CD4-positive, alpha-beta T cell (primary cell): ENCODE data around the gene HSPB6. TPM values are rescaled to one million over a fixed set of nuclear protein-coding genes. Genes with fewer than 3 reads are reported as not detected.

Experiments
- ATAC-seq: fragments of 200-7000 bp; cut with Tn5 transposase; one replicate; pipeline ENCODE4 v1.10.0; 2022; ENCODE audit warnings: mild to moderate bottlenecking; ENCODE audit not compliant: poor library complexity
- CTCF ChIA-PET: fragments of 350-600 bp; sonication (Branson Sonifier 250); formaldehyde crosslinking; loops from one replicate; lab custom pipeline; 2021; ENCODE audit warnings: antibody characterized with exemption, inconsistent platforms; lab: Charles Lee
- POLR2A ChIA-PET: fragments of 350-600 bp; sonication (Branson Sonifier 250); formaldehyde crosslinking; loops from one replicate; lab custom pipeline; 2021; ENCODE audit warnings: antibody characterized with exemption, inconsistent platforms; lab: Charles Lee
- DNase-seq, 14 experiments: peaks; one replicate each; pipeline ENCODE4 v3.0.0-alpha.2; 2013 to 2020; ENCODE audit warnings: mixed read lengths in 2 of 14
- H3K27ac ChIP-seq, 2 donors: one replicate each; pipeline versions ENCODE4 v1.5.1 to v1.7.0; 2013; ENCODE audit warnings: low read length in 2 of 2, low read depth in 1 of 2, mild to moderate bottlenecking in 1 of 2
- H3K27me3 ChIP-seq, 2 experiments: 1 replicate in 1 of 2; 2 replicates in 1 of 2; pipeline versions ENCODE4 v1.6.1 to v1.7.0; 2013; ENCODE audit warnings: low read length in 2 of 2, control low read depth in 1 of 2, mild to moderate bottlenecking in 1 of 2, moderate library complexity in 1 of 2; ENCODE audit not compliant: insufficient read depth in 2 of 2, control insufficient read depth in 1 of 2
- H3K36me3 ChIP-seq: one replicate; pipeline ENCODE4 v1.6.1; 2013; ENCODE audit warnings: low read length, control low read depth; ENCODE audit not compliant: insufficient read depth
- H3K4me1 ChIP-seq: one replicate; pipeline ENCODE4 v1.6.1; 2013; ENCODE audit warnings: low read length, control low read depth; ENCODE audit not compliant: insufficient read depth
- H3K4me3 ChIP-seq: one replicate; pipeline ENCODE4 v1.5.1; 2013; ENCODE audit warnings: mild to moderate bottlenecking, low read length, moderate library complexity
- H3K9me3 ChIP-seq, 2 experiments: 1 replicate in 1 of 2; 2 replicates in 1 of 2; pipeline versions ENCODE4 v1.6.1 to v1.7.0; 2013; ENCODE audit warnings: low read length in 2 of 2, mild to moderate bottlenecking in 2 of 2, control low read depth in 1 of 2, moderate library complexity in 1 of 2; ENCODE audit not compliant: control insufficient read depth in 1 of 2, insufficient read depth in 1 of 2
- H3K27ac Mint-ChIP-seq: one replicate; pipeline ENCODE4 v1.8.0; 2020; ENCODE audit warnings: mixed read lengths
- H3K27me3 Mint-ChIP-seq: one replicate; pipeline ENCODE4 v1.8.0; 2021; ENCODE audit warnings: mixed read lengths
- H3K36me3 Mint-ChIP-seq: one replicate; pipeline ENCODE4 v1.8.0; 2021; ENCODE audit warnings: low read depth, mixed read lengths
- H3K4me1 Mint-ChIP-seq: one replicate; pipeline ENCODE4 v1.8.0; 2021; ENCODE audit warnings: low read depth, mixed read lengths
- H3K4me3 Mint-ChIP-seq: one replicate; pipeline ENCODE4 v1.8.0; 2020; ENCODE audit warnings: mild to moderate bottlenecking, mixed read lengths
- H3K9me3 Mint-ChIP-seq: one replicate; pipeline ENCODE4 v1.8.0; 2020; ENCODE audit warnings: mixed read lengths
- CTCF ChIP-seq: fragments of 200-600 bp; IDR thresholded peaks from one replicate; pipeline ENCODE4 v1.8.0; 2022; ENCODE audit warnings: antibody characterized with exemption, mild to moderate bottlenecking
- intact Hi-C, 2 experiments: fragments of 100-400 bp; cut with DNase I in 1 of 2; cut with micrococcal nuclease in 1 of 2; formaldehyde crosslinking; loops; one replicate each; pipeline versions ENCODE4 v1.15.1 to v1.9.0; 2023 to 2025; cut with DNase I, micrococcal nuclease
- total RNA-seq, 174 experiments: library from RNA in 2 of 174; stranded (reverse) in 2 of 174; gene quantifications; one replicate each; pipeline ENCODE4 v1.2.3 and lab custom pipeline; 2021 to 2026

HSPB6 gene
- total RNA-seq, 2 experiments from 2014 or later = not detected

GRCh38 chr19:35715355-35715809 is 41.4 kb downstream of the HSPB6 start:
- ATAC-seq (no peak), DNase-seq (peak in 1 of 14 experiments; percentile 31)
- Mint-ChIP-seq H3K36me3 (peaks cover 20% of the 10 kb centered on the region), H3K27me3 (no peaks in the 10 kb centered on the region), H3K9me3 (no peaks in the 10 kb centered on the region), H3K4me3 (peak overlapping the region; percentile 93), H3K27ac (peak overlapping the region; percentile 89), H3K4me1 (peaks cover 77% of the 10 kb centered on the region)
- POLR2A ChIA-PET = interaction anchor here (0.6 to 6.3 kb wide), 5 partner anchors 13 to 462 kb away, joined by 3 to 63 read pairs (median 3); partner anchors contain the start of gene U2AF1L4
- intact Hi-C loops = loop anchor here (5.0 to 10.0 kb wide), 3 partner anchors 42 to 451 kb away; partner anchors contain the start of genes COX6B1 (in 1 of the 2), HSPB6 (in 1 of the 2), PROSER3 (in 1 of the 2) and USF2 (in 1 of the 2)
- Histone ChIP-seq H3K4me3 (peak overlapping the region; percentile 96), H3K9me3 (no peaks in the 10 kb centered on the region), H3K27me3 (no peaks in the 10 kb centered on the region), H3K27ac (no peak overlapping the region), H3K36me3 (peaks cover 9% of the 10 kb centered on the region), H3K4me1 (peaks cover 87% of the 10 kb centered on the region)
- CTCF ChIA-PET = interaction anchor here (1.0 kb wide), 2 partner anchors 21 to 33 kb away, joined by 3 to 4 read pairs; partner anchors contain the start of gene LIN37
- TF ChIP-seq CTCF = no peak

- ChIA-PET CTCF (no interaction called here), POLR2A (interaction anchor here (1.0 to 6.3 kb wide), 4 partner anchors 12 to 30 kb away, joined by 3 to 63 read pairs (median 4); partner anchors contain the start of gene U2AF1L4)
- intact Hi-C loops = loop anchor here (5.0 to 10.0 kb wide), 3 partner anchors 43 to 450 kb away; partner anchors contain the start of genes COX6B1 (in 1 of the 2), HSPB6 (in 1 of the 2), PROSER3 (in 1 of the 2) and USF2 (in 1 of the 2)
- Mint-ChIP-seq H3K4me3 (peak overlapping the region; percentile 83), H3K36me3 (peaks cover 17% of the 10 kb centered on the region), H3K27me3 (no peaks in the 10 kb centered on the region), H3K4me1 (peaks cover 73% of the 10 kb centered on the region), H3K27ac (peak overlapping the region; percentile 89), H3K9me3 (no peaks in the 10 kb centered on the region)
- TF ChIP-seq CTCF = no peak
- H3K27ac ChIP-seq = no peak overlapping the region
- H3K9me3 ChIP-seq = no peaks in the 10 kb centered on the region
- H3K27me3 ChIP-seq = no peaks in the 10 kb centered on the region
- H3K4me1 ChIP-seq = peaks cover 88% of the 10 kb centered on the region
- peak in 2 of 14 experiments; percentile 26 to 41 for DNase-seq
- H3K36me3 ChIP-seq = peaks cover 3% of the 10 kb centered on the region
- ATAC-seq = no peak
- H3K4me3 ChIP-seq = no peak overlapping the region
Observed at GRCh38 chr19:35714601-35715354, 42.1 kb downstream of the HSPB6 start.

GRCh38 chr19:35713904-35714495 is 42.8 kb downstream of the HSPB6 start:
- Mint-ChIP-seq H3K36me3 (peaks cover 11% of the 10 kb centered on the region), H3K4me1 (peaks cover 66% of the 10 kb centered on the region), H3K27me3 (no peaks in the 10 kb centered on the region), H3K4me3 (peak overlapping the region; percentile 83), H3K27ac (peak overlapping the region; percentile 89), H3K9me3 (no peaks in the 10 kb centered on the region)
- no peaks in the 10 kb centered on the region for H3K36me3 ChIP-seq
- DNase-seq (no peak), ATAC-seq (no peak)
- ChIA-PET POLR2A (interaction anchor here (1.2 to 6.3 kb wide), 3 partner anchors 12 to 31 kb away, joined by 3 to 63 read pairs (median 6); partner anchors contain the start of genes PSENEN and U2AF1L4), CTCF (no interaction called here)
- peaks cover 80% of the 10 kb centered on the region for H3K4me1 ChIP-seq
- H3K9me3 ChIP-seq = no peaks in the 10 kb centered on the region
- no peaks in the 10 kb centered on the region for H3K27me3 ChIP-seq
- no peak overlapping the region for H3K27ac ChIP-seq
- no peak for TF ChIP-seq CTCF
- intact Hi-C loops = loop anchor here (1.0 to 10.0 kb wide), 2 partner anchors 12 to 449 kb away; partner anchors contain the start of gene USF2 (in 1 of the 2)
- H3K4me3 ChIP-seq = peak overlapping the region; percentile 9
